A172 (cell line): ENCODE measurements around the gene TICAM2. TPM values are rescaled to one million over a fixed set of nuclear protein-coding genes. Genes with fewer than 3 reads are reported as not detected.

Experiments used
- DNase-seq: peaks from one replicate; pipeline ENCODE4 v3.0.0-alpha.2; 2015; ENCODE audit warnings: low spot score
- total RNA-seq: library from RNA; depleted of rRNA; stranded (reverse); fragments of >200 nt; shearing (Covaris generic); gene quantifications from 2 replicates; pipeline ENCODE4 v1.2.3, GENCODE V29; 2014

The TICAM2 gene
- total RNA-seq, 1 experiment from 2014 or later: 11.1 TPM

DNA sequence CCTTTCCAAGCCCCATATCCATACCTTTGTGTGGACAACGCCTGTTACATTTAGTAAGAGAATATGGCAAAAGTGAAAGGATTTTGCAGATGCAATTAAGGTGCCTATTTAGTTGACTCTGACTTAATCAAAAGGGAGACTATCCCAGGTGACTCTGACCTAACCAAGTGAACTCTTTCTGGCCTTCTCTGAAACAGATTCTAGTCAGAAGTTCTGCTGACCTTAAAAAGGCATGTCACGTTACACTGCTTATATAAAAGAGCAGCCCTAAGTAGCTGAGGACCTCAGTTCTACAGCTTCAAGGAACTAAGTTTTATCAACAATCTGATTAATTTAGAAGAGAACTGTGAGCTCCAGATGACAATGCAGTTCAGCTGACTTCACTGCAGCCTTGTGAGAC is 5.7 kb upstream of the TICAM2 start:
- DNase-seq: no peak

- DNase-seq: no peak
Observed at GRCh38 chr5:115605436-115605835, 3.2 kb upstream of the TICAM2 start.

- no peak for DNase-seq
Observed at GRCh38 chr5:115602591-115603125, 379 bp upstream of the TICAM2 start.

GRCh38 chr5:115600766-115601165 is 1.5 kb downstream of the TICAM2 start:
- DNase-seq: no peak

- no peak for DNase-seq
Observed at GRCh38 chr5:115599924-115600323, 2.4 kb downstream of the TICAM2 start.

- no peak for DNase-seq
Observed at GRCh38 chr5:115599502-115599901, 2.8 kb downstream of the TICAM2 start.

- DNase-seq: no peak
Observed at GRCh38 chr5:115594128-115595047, 7.9 kb downstream of the TICAM2 start.

- DNase-seq: no peak
Observed at GRCh38 chr5:115589043-115589442, 13.2 kb downstream of the TICAM2 start.

GRCh38 chr5:115588640-115589039 is 13.6 kb downstream of the TICAM2 start:
- DNase-seq: no peak

DNA sequence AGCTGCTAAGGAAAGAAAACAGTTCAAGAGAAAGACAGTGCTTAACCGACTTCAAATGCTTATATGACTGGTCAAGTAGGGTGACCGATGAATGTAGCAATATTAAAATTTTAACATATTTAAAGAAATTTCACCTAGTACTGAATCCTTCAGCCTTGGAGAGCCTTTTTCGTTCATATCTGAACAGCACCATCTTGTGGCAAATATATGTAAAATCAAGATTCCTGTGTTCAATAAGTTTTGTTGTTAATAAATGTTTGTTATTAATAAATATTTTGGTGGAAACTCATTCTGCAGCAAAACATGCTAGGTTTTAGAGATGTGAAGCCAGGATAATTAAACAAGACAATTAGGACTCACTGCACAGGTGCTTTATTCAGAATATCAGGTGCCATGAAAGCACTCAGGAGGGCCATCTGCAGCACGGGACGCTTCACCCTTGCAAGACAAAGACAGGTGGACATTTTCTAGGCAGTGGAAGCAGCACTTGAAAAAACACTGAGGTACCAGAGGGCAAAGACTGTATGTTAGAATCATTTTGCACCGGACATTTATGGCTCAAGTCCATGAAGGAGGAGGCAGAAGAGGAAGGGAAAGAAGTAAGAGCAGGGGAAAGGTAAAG is 15.6 kb downstream of the TICAM2 start:
- DNase-seq: peak; percentile 27

DNA sequence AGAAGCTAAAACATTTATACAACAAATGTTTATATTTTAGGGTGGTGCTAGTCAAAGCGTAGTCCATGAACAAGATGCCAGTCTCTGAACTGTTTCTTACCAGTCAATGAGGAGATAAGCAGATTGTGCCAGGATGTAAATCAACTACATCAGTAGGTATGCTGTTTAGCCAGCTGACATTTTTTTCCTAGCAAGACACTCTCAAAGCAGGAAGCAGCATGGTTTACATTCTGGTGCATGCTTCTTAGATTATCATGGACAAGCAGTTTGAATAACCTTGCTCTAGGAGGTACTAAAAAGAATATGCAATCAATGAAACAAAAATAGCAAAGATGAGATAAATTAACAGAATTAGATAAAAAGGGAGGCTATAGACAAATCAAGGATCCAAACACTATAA is 17.0 kb downstream of the TICAM2 start:
- no peak for DNase-seq

- DNase-seq: no peak
Observed at GRCh38 chr5:115584501-115584900, 17.8 kb downstream of the TICAM2 start.

DNA sequence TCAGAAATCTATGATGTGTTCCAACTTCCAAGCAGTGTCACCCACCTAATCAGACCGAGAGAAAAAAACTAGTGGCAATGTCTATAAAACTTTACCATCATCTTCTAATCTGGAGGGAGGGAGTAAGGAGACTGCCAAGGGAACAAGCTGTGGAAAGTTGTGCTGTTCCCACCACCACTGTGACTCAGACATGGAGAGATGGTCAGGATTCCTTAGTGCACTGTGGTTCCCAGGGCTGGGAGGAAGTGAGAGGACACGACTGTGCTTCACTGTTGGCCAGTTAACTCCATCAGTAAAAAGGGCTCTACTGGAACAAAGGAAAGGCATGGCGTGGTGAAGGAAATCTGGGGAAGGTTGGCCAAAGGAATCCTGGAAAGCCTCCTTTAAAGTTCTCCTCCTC is 18.8 kb downstream of the TICAM2 start:
- peak; percentile 88 for DNase-seq

DNA sequence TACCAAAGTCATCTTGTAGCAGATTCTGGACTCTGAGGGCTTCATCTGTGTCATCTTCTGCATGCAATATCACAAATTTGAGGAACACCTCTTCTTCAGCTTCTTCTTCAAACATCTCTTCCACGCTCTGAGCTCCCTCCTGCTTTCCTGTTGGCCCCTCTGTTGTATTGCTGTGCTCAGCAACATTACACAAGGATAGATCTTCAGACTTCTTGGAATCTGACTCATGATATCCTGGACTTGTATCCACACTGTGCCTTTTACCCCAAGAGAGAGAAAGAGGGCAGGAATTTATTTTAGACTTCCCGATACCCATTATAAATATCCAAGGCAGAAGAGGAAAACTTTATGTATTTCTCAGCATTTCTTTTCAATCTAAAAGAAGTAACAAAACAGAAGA is 21.3 kb downstream of the TICAM2 start:
- DNase-seq: no peak

- peak; percentile 45 for DNase-seq
Observed at GRCh38 chr5:115579747-115580173, 22.5 kb downstream of the TICAM2 start.

- no peak for DNase-seq
Observed at GRCh38 chr5:115579216-115579615, 23.1 kb downstream of the TICAM2 start.

- no peak for DNase-seq
Observed at GRCh38 chr5:115578657-115579056, 23.6 kb downstream of the TICAM2 start.

- no peak for DNase-seq
Observed at GRCh38 chr5:115577741-115578140, 24.5 kb downstream of the TICAM2 start.

DNA sequence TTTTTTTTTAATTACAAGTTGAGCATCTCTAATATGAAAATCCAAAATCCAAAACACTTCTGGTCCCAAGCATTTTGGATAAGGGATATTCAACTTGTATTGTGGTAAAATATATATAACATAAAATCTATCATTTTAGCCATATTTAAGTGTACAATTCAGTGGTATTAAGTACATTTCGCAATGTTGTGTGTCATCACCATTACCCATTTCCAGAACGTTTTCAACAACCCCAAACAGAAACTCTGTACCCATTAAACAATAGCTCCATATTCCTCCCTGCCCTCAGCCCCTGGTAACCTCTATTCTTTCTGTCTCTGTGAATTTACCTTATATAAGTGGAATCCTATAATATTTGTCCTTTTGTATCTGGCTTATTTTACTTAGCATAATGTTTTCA is 24.9 kb downstream of the TICAM2 start:
- no peak for DNase-seq

GRCh38 chr5:115575167-115576070 is 26.9 kb downstream of the TICAM2 start:
- DNase-seq: peak; percentile 82

- DNase-seq: peak; percentile 87
Observed at GRCh38 chr5:115573133-115573532, 29.1 kb downstream of the TICAM2 start.

GRCh38 chr5:115571441-115571878 is 30.8 kb downstream of the TICAM2 start:
- DNase-seq: no peak
